T-helper 17 cell (primary cell): ENCODE measurements around the gene CARD18. TPM values are rescaled to one million over a fixed set of nuclear protein-coding genes. Genes with fewer than 3 reads are reported as not detected.

Experiments used
- ATAC-seq: fragments of 150-1000 bp; cut with Tn5 transposase; 2 replicates; pipeline ENCODE4 v1.10.0; 2021; ENCODE audit warnings: mild to moderate bottlenecking, moderate library complexity
- DNase-seq, 3 donors: peaks; one replicate each; pipeline versions ENCODE4 v3.0.0 to v3.0.0-alpha.2; 2020 to 2021
- H3K9me3 ChIP-seq: one replicate; pipeline ENCODE4 v1.7.0; 2013; ENCODE audit warnings: low read length, mild to moderate bottlenecking; ENCODE audit not compliant: control insufficient read depth, poor library complexity, severe bottlenecking
- H3K27ac Mint-ChIP-seq: one replicate; pipeline ENCODE4 v1.8.0; 2022; ENCODE audit warnings: mild to moderate bottlenecking, moderate library complexity, mixed read lengths
- H3K27me3 Mint-ChIP-seq: one replicate; pipeline ENCODE4 v1.8.0; 2022; ENCODE audit warnings: mixed read lengths
- H3K36me3 Mint-ChIP-seq: one replicate; pipeline ENCODE4 v1.8.0; 2022; ENCODE audit warnings: low read depth, mixed read lengths
- H3K4me1 Mint-ChIP-seq: one replicate; pipeline ENCODE4 v1.8.0; 2022; ENCODE audit warnings: mild to moderate bottlenecking, mixed read lengths
- H3K4me3 Mint-ChIP-seq: one replicate; pipeline ENCODE4 v1.8.0; 2022; ENCODE audit warnings: mild to moderate bottlenecking, moderate library complexity, mixed read lengths
- total RNA-seq, 4 donors: library from RNA in 2 of 4; stranded (reverse) in 2 of 4; gene quantifications; one replicate each; pipeline ENCODE4 v1.2.3 and lab custom pipeline; 2022 to 2026

Gene CARD18
- total RNA-seq, 2 donors from 2014 or later: not detected

GRCh38 chr11:105092256-105093239 lies 47.0 kb downstream of the CARD18 start:
- no peak for ATAC-seq

More at GRCh38 chr11:105092256-105093239, 47.0 kb downstream of the CARD18 start:
- no peak overlapping the region for H3K4me3 Mint-ChIP-seq
- no peak overlapping the region for H3K27ac Mint-ChIP-seq
- no peak for DNase-seq
- no peaks in the 10 kb centered on the region for H3K9me3 ChIP-seq
- H3K36me3 Mint-ChIP-seq: peaks cover 3% of the 10 kb centered on the region
- no peaks in the 10 kb centered on the region for H3K4me1 Mint-ChIP-seq
- H3K27me3 Mint-ChIP-seq: no peaks in the 10 kb centered on the region

Other genes starting within 250 kb of the CARD18 start
- gene CASP12, start 241.3 kb downstream of the CARD18 start, total RNA-seq: not detected
- 100 to 1,000 TPM in 1 of 2 donors, 10 to 100 TPM in 1; 97.2 to 102 TPM for gene CASP4, start 171.2 kb downstream of the CARD18 start, total RNA-seq
- gene CASP5, start 116.6 kb downstream of the CARD18 start, total RNA-seq: not detected
- 10 to 100 TPM; 52.9 to 66.7 TPM for gene CASP1, start 104.6 kb downstream of the CARD18 start, total RNA-seq
- 10 to 100 TPM; 49.1 to 55.4 TPM for gene CARD16, start 94.4 kb downstream of the CARD18 start, total RNA-seq